Stimulated activated CD4-positive, alpha-beta T cell treated with anti-CD3 and anti-CD28 coated beads, TNF-alpha, amount 100 ng/mL, for 4 hours (primary cell): ENCODE measurements around the gene ABI3.

ENCODE experiments used
- DNase-seq, 3 experiments: peaks; one replicate each; pipeline ENCODE4 v3.0.0-alpha.2; 2020; ENCODE audit warnings: low read depth in 3 of 3

The ABI3 gene

GRCh38 chr17:49196520-49196919 lies 14.0 kb upstream of the ABI3 start:
- DNase-seq, result no peak

- DNase-seq, result no peak
These were observed 13.0 kb upstream of the ABI3 start for GRCh38 chr17:49197346-49197998.

GRCh38 chr17:49198211-49198610 lies 12.3 kb upstream of the ABI3 start:
- DNase-seq, result no peak

GRCh38 chr17:49200423-49201083 lies 10.0 kb upstream of the ABI3 start:
- DNase-seq, result no peak

- no peak for DNase-seq
These were observed 9.0 kb upstream of the ABI3 start for GRCh38 chr17:49201481-49201927.

- no peak for DNase-seq
These were observed 6.7 kb upstream of the ABI3 start for GRCh38 chr17:49203796-49204195.

GRCh38 chr17:49204516-49204915 lies 6.0 kb upstream of the ABI3 start:
- DNase-seq, result no peak

GRCh38 chr17:49209061-49209571 lies 1.4 kb upstream of the ABI3 start:
- no peak for DNase-seq

GRCh38 chr17:49213399-49213798 lies 2.9 kb downstream of the ABI3 start:
- DNase-seq, result no peak

- DNase-seq, result no peak
These were observed 3.3 kb downstream of the ABI3 start for GRCh38 chr17:49213847-49214246.

GRCh38 chr17:49214676-49215360 lies 4.3 kb downstream of the ABI3 start:
- DNase-seq, result no peak

GRCh38 chr17:49216482-49216881 lies 6.0 kb downstream of the ABI3 start:
- no peak for DNase-seq

GRCh38 chr17:49216953-49217650 lies 6.6 kb downstream of the ABI3 start:
- DNase-seq, result no peak

- DNase-seq, result no peak
These were observed 7.3 kb downstream of the ABI3 start for GRCh38 chr17:49217651-49218413.

- no peak for DNase-seq
These were observed 8.7 kb downstream of the ABI3 start for GRCh38 chr17:49218941-49219913.

GRCh38 chr17:49219987-49220386 lies 9.5 kb downstream of the ABI3 start:
- DNase-seq, result no peak

GRCh38 chr17:49223168-49223516 lies 12.6 kb downstream of the ABI3 start:
- no peak for DNase-seq

GRCh38 chr17:49223517-49224197 lies 13.2 kb downstream of the ABI3 start:
- DNase-seq, result peak in 2 of 3 experiments; percentile 48 to 51

- no peak for DNase-seq
These were observed 13.9 kb downstream of the ABI3 start for GRCh38 chr17:49224198-49224996.
